K562 (cell line): ENCODE data around the gene PRR14. TPM values are rescaled to one million over a fixed set of nuclear protein-coding genes. Genes with fewer than 3 reads are reported as not detected.

ENCODE experiments used
- ATF3 ChIP-seq, 2 experiments: fragments of 450-650 bp in 1 of 2; sonication (generic) in 1 of 2; formaldehyde crosslinking in 1 of 2; IDR thresholded peaks in 1 of 2; conservative IDR thresholded peaks in 1 of 2; 2 replicates each; pipeline versions ENCODE4 v1.6.1 to v1.8.1; 2016 to 2023; ENCODE audit warnings: mild to moderate bottlenecking in 2 of 2, moderate library complexity in 2 of 2, inconsistent platforms in 1 of 2, missing genetic modification reagents in 1 of 2
- E4F1 ChIP-seq: fragments of 250-450 bp; sonication (Bioruptor Pico); IDR thresholded peaks from 2 replicates; pipeline ENCODE4 v1.5.0; 2021; ENCODE audit warnings: mild to moderate bottlenecking, borderline replicate concordance
- NR1H2 ChIP-seq: sonication (generic); formaldehyde crosslinking; IDR thresholded peaks from 2 replicates; pipeline ENCODE4 v1.4.0; 2020; ENCODE audit warnings: mild to moderate bottlenecking, missing genetic modification reagents
- ZBTB49 ChIP-seq: sonication (generic); formaldehyde crosslinking; IDR thresholded peaks from 2 replicates; pipeline ENCODE4 v1.8.0; 2022; ENCODE audit warnings: missing genetic modification reagents, mild to moderate bottlenecking, borderline replicate concordance
- polyA plus RNA-seq, 8 experiments: library from polyadenylated mRNA; depleted of rRNA in 4 of 8; stranded (reverse) in 5 of 8; unstranded in 3 of 8; fragments of >200 nt; fragmentation: Nextera tagmentation in 2 of 8; fragmentation: Illumina TruSeq in 1 of 8; extraction: Ambion mirVana in 2 of 8; extraction: Trizol in 1 of 8; gene quantifications; 2 replicates each; pipeline versions ENCODE4 v1.2.1 to v1.2.3, GENCODE V29; 2011 to 2014; ENCODE audit warnings: inconsistent platforms in 1 of 8, missing spikeins in 1 of 8
- total RNA-seq, 7 experiments: library from RNA; depleted of rRNA in 6 of 7; stranded (reverse); fragments of >200 nt in 6 of 7; fragmentation: Illumina TruSeq in 2 of 7; extraction: Trizol in 2 of 7; gene quantifications; 2 replicates each; pipeline versions ENCODE4 v1.2.1 to v1.2.3, GENCODE V29; 2011 to 2021; ENCODE audit warnings: low replicate concordance in 1 of 7

The PRR14 gene
- total and polyA plus RNA-seq, 9 of the 15 experiments (the other 6 are each of a cell fraction or from before 2014, with no cell fraction given) = 2.2 to 63.1 (median 11.5) TPM

GRCh38 chr16:30605158-30605557, 45.6 kb upstream of the PRR14 start (continued):
- TF ChIP-seq ZBTB49 (CRISPR knock-in tag) = no peak
- TF ChIP-seq NR1H2 (CRISPR knock-in tag) = no peak
- no peak for TF ChIP-seq ATF3 (IDR thresholded peaks at IDR 0.05)
- no peak for TF ChIP-seq ATF3 (CRISPR knock-in tag; conservative IDR thresholded peaks at IDR 0.05)
- TF ChIP-seq E4F1 (CRISPR knock-in tag) = no peak
- TF ChIP-seq, all 486 proteins: peak for 0
